Adipose tissue (tissue), 3 donors: ENCODE data around the gene TNRC18. TPM values are rescaled to one million over a fixed set of nuclear protein-coding genes. Genes with fewer than 3 reads are reported as not detected.
"Not testable (repeated sequence)": the region's sequence is repeated elsewhere in the genome, so short reads cannot be mapped to it uniquely, and the experiment has no call there.

Experiments
- H3K27ac ChIP-seq: one replicate; pipeline ENCODE4 v1.5.1; 2013; ENCODE audit warnings: low read depth, low read length
- WGBS, 3 donors: extraction: QIAGEN DNeasy Blood & Tissue Kit; methylation state at CpG; one replicate each; pipeline ENCODE4 v1.1.7; 2013; 5-methylcytosine and 5-hydroxymethylcytosine counted together
- polyA plus RNA-seq, 3 donors: library from polyadenylated mRNA; stranded (reverse); fragments of 200-250 nt; gene quantifications; one replicate each; pipeline ENCODE4 v1.2.3, GENCODE V29; 2013
- donor health status: healthy with polysubstance abuse.
- donor health status: Bipolar disorder and iron deficiency.
- donor health status: healthy.

Gene TNRC18
- 10 to 100 TPM; 20.4 to 45.5 (median 28.0) TPM for polyA plus RNA-seq

GRCh38 chr7:5423306-5423975 is at the start of gene TNRC18:
TNRC18 (minus strand) TSS chr7:5423834; CDS start chr7:5421246, 2,588 bp downstream.
- H3K27ac ChIP-seq: peak within 1 kb of the TSS; percentile 90
- 0 to 1% (median 0%) methylated on average over 46 to 67 of the region's 67 CpGs for WGBS, 3 donors

- WGBS, 3 donors: 91 to 94% (median 93%) methylated on average over 19 to 20 of the region's 20 CpGs
- no peak overlapping the region for H3K27ac ChIP-seq
These were observed 49.0 kb upstream of the TNRC18 start for GRCh38 chr7:5472432-5473315.

GRCh38 chr7:5471623-5472022 is 48.0 kb upstream of the TNRC18 start:
- 90 to 96% (median 95%) methylated on average over 14 of the region's 14 CpGs for WGBS, 3 donors
- not testable (repeated sequence) for H3K27ac ChIP-seq

GRCh38 chr7:5470816-5471215 is 47.2 kb upstream of the TNRC18 start:
- 49 to 73% (median 67%) methylated on average over 22 of the region's 22 CpGs for WGBS, 3 donors

GRCh38 chr7:5470167-5470532 is 46.5 kb upstream of the TNRC18 start:
- H3K27ac ChIP-seq: no peak overlapping the region
- 68 to 80% (median 74%) methylated on average over 14 to 15 of the region's 15 CpGs for WGBS, 3 donors

More at GRCh38 chr7:5470816-5471215, 47.2 kb upstream of the TNRC18 start:
- no peak overlapping the region for H3K27ac ChIP-seq

GRCh38 chr7:5469375-5470166 is 45.9 kb upstream of the TNRC18 start:
- 89 to 94% (median 93%) methylated on average over 29 to 32 of the region's 32 CpGs for WGBS, 3 donors

GRCh38 chr7:5467645-5468044 is 44.0 kb upstream of the TNRC18 start:
- 83 to 87% (median 86%) methylated on average over 8 to 9 of the region's 9 CpGs for WGBS, 3 donors

More at GRCh38 chr7:5469375-5470166, 45.9 kb upstream of the TNRC18 start:
- no peak overlapping the region for H3K27ac ChIP-seq

GRCh38 chr7:5466551-5466950 is 42.9 kb upstream of the TNRC18 start:
- WGBS, 3 donors: 83 to 96% (median 95%) methylated on average over 14 of the region's 14 CpGs
- H3K27ac ChIP-seq: no peak overlapping the region

More at GRCh38 chr7:5467645-5468044, 44.0 kb upstream of the TNRC18 start:
- H3K27ac ChIP-seq: no peak overlapping the region

- 50 to 90% (median 68%) methylated on average over 3 of the region's 3 CpGs for WGBS, 3 donors
- no peak overlapping the region for H3K27ac ChIP-seq
These were observed 39.4 kb upstream of the TNRC18 start for GRCh38 chr7:5463031-5463430.

GRCh38 chr7:5462216-5462615 is 38.6 kb upstream of the TNRC18 start:
- no peak overlapping the region for H3K27ac ChIP-seq
- WGBS, 3 donors: 50 to 87% (median 58%) methylated on average over 10 of the region's 10 CpGs

GRCh38 chr7:5458921-5459480 is 35.4 kb upstream of the TNRC18 start:
- WGBS, 3 donors: 77 to 86% (median 79%) methylated on average over 9 of the region's 9 CpGs
- no peak overlapping the region for H3K27ac ChIP-seq

GRCh38 chr7:5457245-5457735 is 33.7 kb upstream of the TNRC18 start:
- no peak overlapping the region for H3K27ac ChIP-seq
- WGBS, 3 donors: 48 to 77% (median 49%) methylated on average over 4 of the region's 4 CpGs

- WGBS, 3 donors: 93 to 97% (median 97%) methylated on average over 4 of the region's 4 CpGs
- H3K27ac ChIP-seq: no peak overlapping the region
These were observed 32.8 kb upstream of the TNRC18 start for GRCh38 chr7:5456409-5456808.

- 58 to 74% (median 65%) methylated on average over 22 of the region's 22 CpGs for WGBS, 3 donors
- H3K27ac ChIP-seq: no peak overlapping the region
These were observed 32.1 kb upstream of the TNRC18 start for GRCh38 chr7:5455581-5456219.

GRCh38 chr7:5455175-5455574 is 31.5 kb upstream of the TNRC18 start:
- WGBS, 3 donors: 82 to 91% (median 82%) methylated on average over 6 of the region's 6 CpGs
- H3K27ac ChIP-seq: no peak overlapping the region

GRCh38 chr7:5454485-5454884 is 30.9 kb upstream of the TNRC18 start:
- 89 to 95% (median 94%) methylated on average over 8 of the region's 8 CpGs for whole genome bisulfite sequencing, 3 donors
- H3K27ac ChIP-seq: no peak overlapping the region

- WGBS, 3 donors: 74 to 91% (median 88%) methylated on average over 5 of the region's 5 CpGs
- no peak overlapping the region for H3K27ac ChIP-seq
These were observed 30.0 kb upstream of the TNRC18 start for GRCh38 chr7:5453566-5454075.
